Thyroid gland (tissue), 4 donors: Measurements from ENCODE around the gene GRN.

Experiments used
- POLR2A ChIP-seq, 2 donors: fragments of 450-650 bp; IDR thresholded peaks; one replicate each; pipeline ENCODE4 v1.6.1; 2017; ENCODE audit warnings: antibody characterized with exemption in 2 of 2, mild to moderate bottlenecking in 2 of 2, moderate library complexity in 1 of 2
- TF ChIP-seq, protein P1 (sequence below), 6 experiments: fragments of 200-600 bp in 3 of 6; fragments of 450-650 bp in 3 of 6; sonication (generic) in 3 of 6; IDR thresholded peaks; one replicate each; pipeline ENCODE4 v1.5.1; 2016 to 2019; ENCODE audit warnings: antibody characterized with exemption in 6 of 6, mild to moderate bottlenecking in 2 of 6, inconsistent platforms in 1 of 6, moderate library complexity in 1 of 6

DNA sequence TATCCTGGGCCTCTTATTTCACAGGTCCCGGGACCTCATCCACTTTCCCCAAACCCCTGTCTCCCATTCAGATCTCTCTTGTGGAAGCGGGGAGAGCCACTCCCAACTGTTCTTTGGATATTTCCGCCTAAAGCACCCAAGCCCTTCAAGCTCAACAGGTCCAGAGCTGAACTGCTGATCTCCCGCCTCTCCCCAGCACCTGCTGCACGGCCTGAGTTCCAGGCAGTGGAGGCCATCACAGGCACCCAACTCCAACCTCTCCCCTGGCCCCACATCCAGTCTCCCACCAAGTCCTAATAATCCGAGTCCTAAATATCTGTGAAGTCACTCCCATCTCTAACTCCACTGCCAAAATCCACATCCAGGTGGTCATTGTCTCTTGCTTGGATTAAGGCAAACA is 37.8 kb downstream of the GRN start:
- TF ChIP-seq, protein P1, sequence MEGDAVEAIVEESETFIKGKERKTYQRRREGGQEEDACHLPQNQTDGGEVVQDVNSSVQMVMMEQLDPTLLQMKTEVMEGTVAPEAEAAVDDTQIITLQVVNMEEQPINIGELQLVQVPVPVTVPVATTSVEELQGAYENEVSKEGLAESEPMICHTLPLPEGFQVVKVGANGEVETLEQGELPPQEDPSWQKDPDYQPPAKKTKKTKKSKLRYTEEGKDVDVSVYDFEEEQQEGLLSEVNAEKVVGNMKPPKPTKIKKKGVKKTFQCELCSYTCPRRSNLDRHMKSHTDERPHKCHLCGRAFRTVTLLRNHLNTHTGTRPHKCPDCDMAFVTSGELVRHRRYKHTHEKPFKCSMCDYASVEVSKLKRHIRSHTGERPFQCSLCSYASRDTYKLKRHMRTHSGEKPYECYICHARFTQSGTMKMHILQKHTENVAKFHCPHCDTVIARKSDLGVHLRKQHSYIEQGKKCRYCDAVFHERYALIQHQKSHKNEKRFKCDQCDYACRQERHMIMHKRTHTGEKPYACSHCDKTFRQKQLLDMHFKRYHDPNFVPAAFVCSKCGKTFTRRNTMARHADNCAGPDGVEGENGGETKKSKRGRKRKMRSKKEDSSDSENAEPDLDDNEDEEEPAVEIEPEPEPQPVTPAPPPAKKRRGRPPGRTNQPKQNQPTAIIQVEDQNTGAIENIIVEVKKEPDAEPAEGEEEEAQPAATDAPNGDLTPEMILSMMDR (IDR thresholded peaks at IDR 0.05): no peak
- TF ChIP-seq POLR2A (IDR thresholded peaks at IDR 0.05): no peak
